ENCODE data around the gene ALDOB.
A peak's percentile ranks its signal among the peaks of the same experiment; 100 is the strongest.

Gene ALDOB

DNA sequence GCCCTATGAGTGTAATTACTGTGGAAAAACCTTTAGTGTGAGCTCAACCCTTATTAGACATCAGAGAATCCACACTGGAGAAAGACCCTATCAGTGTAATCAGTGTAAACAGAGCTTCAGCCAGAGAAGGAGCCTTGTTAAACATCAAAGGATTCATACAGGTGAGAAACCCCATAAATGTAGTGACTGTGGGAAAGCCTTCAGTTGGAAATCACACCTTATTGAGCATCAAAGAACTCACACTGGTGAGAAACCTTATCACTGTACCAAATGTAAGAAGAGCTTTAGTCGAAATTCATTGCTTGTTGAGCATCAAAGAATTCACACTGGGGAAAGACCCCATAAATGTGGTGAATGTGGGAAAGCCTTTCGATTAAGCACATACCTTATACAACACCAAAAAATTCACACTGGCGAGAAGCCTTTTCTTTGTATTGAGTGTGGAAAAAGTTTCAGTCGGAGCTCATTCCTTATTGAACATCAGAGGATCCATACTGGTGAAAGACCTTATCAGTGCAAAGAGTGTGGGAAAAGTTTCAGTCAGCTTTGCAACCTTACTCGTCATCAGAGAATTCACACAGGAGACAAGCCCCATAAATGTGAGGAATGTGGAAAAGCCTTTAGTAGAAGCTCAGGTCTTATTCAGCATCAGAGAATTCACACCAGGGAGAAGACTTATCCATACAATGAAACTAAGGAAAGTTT lies 27.0 kb downstream of the ALDOB start:
- TF ChIP-seq, protein P1, sequence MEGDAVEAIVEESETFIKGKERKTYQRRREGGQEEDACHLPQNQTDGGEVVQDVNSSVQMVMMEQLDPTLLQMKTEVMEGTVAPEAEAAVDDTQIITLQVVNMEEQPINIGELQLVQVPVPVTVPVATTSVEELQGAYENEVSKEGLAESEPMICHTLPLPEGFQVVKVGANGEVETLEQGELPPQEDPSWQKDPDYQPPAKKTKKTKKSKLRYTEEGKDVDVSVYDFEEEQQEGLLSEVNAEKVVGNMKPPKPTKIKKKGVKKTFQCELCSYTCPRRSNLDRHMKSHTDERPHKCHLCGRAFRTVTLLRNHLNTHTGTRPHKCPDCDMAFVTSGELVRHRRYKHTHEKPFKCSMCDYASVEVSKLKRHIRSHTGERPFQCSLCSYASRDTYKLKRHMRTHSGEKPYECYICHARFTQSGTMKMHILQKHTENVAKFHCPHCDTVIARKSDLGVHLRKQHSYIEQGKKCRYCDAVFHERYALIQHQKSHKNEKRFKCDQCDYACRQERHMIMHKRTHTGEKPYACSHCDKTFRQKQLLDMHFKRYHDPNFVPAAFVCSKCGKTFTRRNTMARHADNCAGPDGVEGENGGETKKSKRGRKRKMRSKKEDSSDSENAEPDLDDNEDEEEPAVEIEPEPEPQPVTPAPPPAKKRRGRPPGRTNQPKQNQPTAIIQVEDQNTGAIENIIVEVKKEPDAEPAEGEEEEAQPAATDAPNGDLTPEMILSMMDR (IDR thresholded peaks at IDR 0.05; ENCODE audit: borderline replicate concordance, insufficient read depth, low read depth, low read length): no peak
- no peak overlapping the region for H3K4me3 ChIP-seq (ENCODE audit: low read depth, low read length)

DNA sequence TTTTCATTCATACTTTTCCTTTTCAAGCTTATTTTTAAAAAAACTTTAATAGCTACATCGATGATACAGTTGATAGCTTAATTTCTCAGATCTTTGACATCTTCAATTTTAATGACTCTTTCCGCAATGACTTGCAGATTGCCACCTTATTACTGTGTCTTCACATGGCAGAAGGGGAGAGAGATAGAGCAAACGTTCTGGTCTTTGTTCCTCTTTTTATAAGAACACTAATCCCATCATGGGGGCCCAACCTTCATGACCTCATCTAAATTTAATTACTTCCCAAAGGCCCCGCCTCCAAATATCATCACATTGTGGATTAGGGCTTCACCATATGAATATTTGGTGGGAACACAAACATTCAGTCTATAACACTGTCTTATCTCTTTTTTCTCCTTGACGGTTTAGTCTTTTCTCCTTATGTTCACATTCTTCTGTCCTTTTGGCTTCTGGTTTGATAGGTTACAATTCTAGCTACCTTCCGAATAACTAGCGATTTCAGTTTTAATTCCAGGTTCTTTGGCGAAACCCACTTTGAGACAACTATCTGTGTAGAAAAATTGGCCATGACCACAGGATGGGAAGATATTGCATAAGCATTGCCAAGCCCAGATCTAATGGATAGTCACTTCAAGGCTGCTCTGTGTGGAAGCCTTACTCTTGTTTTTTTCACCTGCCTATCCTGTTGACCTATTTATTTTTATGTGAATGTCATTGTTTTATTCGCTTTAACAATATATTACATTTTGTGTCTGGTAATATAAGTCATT lies 31.9 kb downstream of the ALDOB start:
- TF ChIP-seq, protein P1 (IDR thresholded peaks at IDR 0.05; ENCODE audit: borderline replicate concordance, insufficient read depth, low read depth, low read length): no peak

DNA sequence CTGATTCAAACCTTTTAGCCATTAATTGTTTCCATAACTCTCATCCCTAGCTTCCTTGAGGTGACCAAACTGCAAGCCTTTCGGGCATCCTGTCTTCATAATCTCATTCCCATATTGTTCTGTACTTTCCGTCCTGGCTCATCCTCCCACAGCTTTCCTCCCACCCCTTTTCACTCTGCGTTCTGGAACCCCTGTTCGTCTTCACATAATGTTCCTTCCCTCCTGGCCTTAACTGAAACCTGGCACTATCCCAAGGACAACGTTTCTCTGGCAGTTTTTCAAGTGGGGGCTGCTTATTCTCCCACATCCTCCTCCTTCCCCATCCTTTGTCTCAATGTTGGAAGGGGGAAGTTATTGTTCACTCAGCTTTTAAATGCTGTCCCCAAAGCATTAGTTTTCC lies 35.5 kb downstream of the ALDOB start:
- H3K4me3 ChIP-seq (ENCODE audit: low read depth, low read length): no peak overlapping the region

More for the DNA sequence above, 31.9 kb downstream of the ALDOB start:
- no peak overlapping the region for H3K4me3 ChIP-seq (ENCODE audit: low read depth, low read length)

DNA sequence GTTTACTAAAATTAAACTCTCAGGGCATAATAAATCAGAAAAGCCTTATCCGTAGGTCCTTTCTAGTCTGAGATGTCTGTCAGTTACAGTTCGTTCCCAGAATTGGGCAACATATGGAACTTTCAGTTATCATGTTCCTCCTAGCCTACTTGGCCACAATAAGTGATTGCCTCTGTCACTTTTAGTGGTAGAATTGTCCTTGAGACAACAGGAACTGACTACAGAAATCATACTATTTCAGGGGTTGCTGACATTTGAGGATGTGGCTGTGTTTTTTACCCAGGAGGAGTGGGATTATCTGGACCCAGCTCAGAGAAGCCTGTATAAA lies 36.0 kb downstream of the ALDOB start:
- peak overlapping the region; percentile 57 for H3K4me3 ChIP-seq (ENCODE audit: low read depth, low read length)
- TF ChIP-seq, protein P1 (IDR thresholded peaks at IDR 0.05; ENCODE audit: borderline replicate concordance, insufficient read depth, low read depth, low read length): no peak

More for the DNA sequence above, 35.5 kb downstream of the ALDOB start:
- TF ChIP-seq, protein P1 (IDR thresholded peaks at IDR 0.05; ENCODE audit: borderline replicate concordance, insufficient read depth, low read depth, low read length): no peak

DNA sequence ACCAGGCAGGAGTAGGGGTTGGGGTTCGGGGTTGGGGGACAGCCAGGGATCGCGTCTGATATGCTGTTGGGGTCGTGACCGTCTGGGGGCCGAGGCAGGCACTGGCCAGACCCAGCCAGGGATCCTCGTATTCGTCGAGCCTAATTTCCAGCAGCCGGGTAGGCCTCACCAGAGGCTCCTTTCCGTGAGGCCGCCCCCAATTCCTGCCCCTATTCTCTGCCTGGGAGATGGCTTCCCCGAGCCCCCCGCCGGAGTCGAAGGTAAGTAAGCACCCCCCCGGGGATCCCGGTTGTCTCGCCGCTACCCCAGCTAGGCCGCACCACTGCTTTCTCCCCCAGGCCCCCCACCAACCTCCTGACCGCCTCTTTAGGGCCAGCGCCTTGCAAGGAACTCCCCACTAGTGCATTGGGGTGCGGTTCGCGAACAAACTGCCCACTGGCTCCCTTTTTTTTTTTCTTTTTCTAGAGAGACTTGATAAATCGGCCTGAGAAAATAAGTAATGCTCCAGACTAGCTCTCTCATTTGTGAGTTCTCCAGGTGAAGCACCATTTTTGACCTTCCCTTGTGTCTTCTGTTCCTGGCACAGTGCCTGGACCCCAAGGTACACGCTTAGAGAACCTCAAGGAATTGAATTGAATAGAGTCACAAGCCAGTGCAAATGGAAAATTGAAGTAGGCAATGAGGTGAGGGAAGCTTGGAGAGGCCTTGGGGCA lies 36.5 kb downstream of the ALDOB start:
- H3K4me3 ChIP-seq (ENCODE audit: low read depth, low read length): peak overlapping the region; percentile 57
- TF ChIP-seq, protein P1 (IDR thresholded peaks at IDR 0.05; ENCODE audit: borderline replicate concordance, insufficient read depth, low read depth, low read length): no peak

DNA sequence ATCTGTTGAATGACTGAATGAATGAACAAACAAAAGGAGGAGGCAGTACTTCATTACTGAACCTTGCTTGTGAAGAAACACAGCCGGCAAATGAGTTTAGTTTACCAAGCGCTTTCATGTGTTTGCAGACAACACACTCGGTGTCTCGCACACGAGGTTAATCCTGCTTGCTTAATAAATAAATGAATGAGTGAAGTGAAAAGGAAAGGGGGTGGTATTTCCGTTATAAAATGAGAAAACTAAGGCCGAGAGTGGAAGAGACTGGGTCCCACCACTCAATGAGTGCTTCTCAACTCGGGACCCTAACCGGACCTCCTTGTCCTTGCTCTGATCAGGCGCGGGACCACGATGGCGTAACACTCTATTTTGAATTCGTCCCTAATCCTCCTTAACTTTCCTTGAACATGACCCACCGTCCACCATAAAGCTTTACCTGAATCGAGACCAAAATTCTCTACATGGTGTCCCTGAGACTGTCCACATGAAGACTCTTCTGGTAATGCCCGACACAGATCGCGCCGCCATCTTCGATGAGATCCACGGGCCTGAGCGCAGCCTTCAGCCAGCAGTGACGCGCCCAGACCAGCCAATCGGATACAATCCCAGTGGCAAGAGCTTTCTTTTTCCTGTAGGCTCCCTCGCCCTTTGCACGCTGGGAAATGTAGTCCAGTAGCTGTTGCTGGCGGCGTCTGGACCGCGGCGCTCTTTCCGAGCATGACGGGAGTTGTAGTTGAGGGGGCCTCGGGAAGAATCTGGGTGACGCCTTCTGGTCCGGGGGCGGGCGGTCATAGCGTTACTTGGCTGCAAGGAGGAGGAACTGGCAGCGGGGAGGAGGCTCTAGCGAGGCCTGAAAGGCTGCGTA lies 37.3 kb downstream of the ALDOB start, which contains the start of the genes MRPL50 and ZNF189:
TSS of gene MRPL50 (minus strand) at position 551 of the 862 bp plus-strand sequence. CDS start at position 525, 26 bp downstream.
TSS of gene ZNF189 (plus strand) at position 784 of the 862 bp plus-strand sequence. CDS start 306 bp downstream, outside the sequence.
- TF ChIP-seq, protein P1 (IDR thresholded peaks at IDR 0.05; ENCODE audit: borderline replicate concordance, insufficient read depth, low read depth, low read length): no peak
- peak within 1 kb of the TSS; percentile 57 for H3K4me3 ChIP-seq (ENCODE audit: low read depth, low read length)
